BLaER1 treated with 17β-estradiol and CSF1 and Interleukin-3, amounts not matched to agents 10 nM and 100 nM (cell line): Measurements from ENCODE around the gene PLEKHS1.

Experiments
- H3K27ac ChIP-seq, 11 experiments: shearing (Covaris generic); formaldehyde crosslinking; 2 replicates each; pipeline ENCODE4 v1.8.1; 2022
- H3K27me3 ChIP-seq, 11 experiments: shearing (Covaris generic); formaldehyde crosslinking; 2 replicates each; pipeline ENCODE4 v1.8.1; 2022
- H3K36me3 ChIP-seq, 11 experiments: shearing (Covaris generic); formaldehyde crosslinking; 2 replicates each; pipeline ENCODE4 v1.8.1; 2022
- H3K4me1 ChIP-seq, 10 experiments: shearing (Covaris generic); formaldehyde crosslinking; 2 replicates each; pipeline ENCODE4 v1.8.1; 2022
- H3K4me2 ChIP-seq, 11 experiments: shearing (Covaris generic); formaldehyde crosslinking; 2 replicates each; pipeline ENCODE4 v1.8.1; 2022
- H3K4me3 ChIP-seq, 10 experiments: shearing (Covaris generic); formaldehyde crosslinking; 2 replicates each; pipeline ENCODE4 v1.8.1; 2022
- H3K9ac ChIP-seq, 11 experiments: shearing (Covaris generic); formaldehyde crosslinking; 2 replicates each; pipeline ENCODE4 v1.8.1; 2022
- H3K9me3 ChIP-seq, 11 experiments: shearing (Covaris generic); formaldehyde crosslinking; replicated peaks in 1 of 11; 2 replicates each; pipeline ENCODE4 v1.8.1; 2022
- H4K20me1 ChIP-seq, 11 experiments: shearing (Covaris generic); formaldehyde crosslinking; 2 replicates each; pipeline ENCODE4 v1.8.1; 2022
- Cebpa-rat ChIP-seq, 11 experiments: shearing (Covaris generic); IDR thresholded peaks; 2 replicates each; pipeline ENCODE4 v1.8.1; 2022

The PLEKHS1 gene

DNA sequence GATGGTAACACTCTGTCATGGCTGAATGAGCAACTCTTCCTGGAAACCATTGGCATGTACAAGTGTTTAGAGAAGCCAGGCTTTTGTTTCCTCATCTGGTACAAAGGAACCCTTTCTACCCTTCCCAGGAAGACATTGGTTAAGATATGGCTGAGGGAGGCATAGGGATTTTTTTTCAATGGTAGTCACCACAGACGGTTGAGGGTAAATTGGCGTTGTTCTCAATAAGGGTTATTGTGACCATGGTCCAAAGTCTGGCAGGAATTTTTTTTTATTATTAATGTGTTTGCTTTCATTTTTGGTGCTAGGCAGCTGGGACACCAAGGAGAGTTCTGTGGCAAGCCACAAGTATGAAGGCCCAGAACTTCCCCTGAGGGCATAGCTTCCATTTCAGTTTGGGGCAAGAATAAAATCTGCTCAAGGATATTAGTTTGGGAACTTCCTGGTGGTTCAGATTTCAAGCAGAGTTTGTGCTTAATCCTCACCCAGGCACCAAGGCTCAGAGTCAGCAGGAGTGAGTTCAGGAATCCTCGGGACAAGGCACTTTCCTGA lies at the start of gene PLEKHS1:
Gene PLEKHS1, plus strand, starts transcription at position 502 of the 552 bp plus-strand sequence. CDS start 3,596 bp downstream, outside the sequence.
- peak within 1 kb of the TSS in 1 of 11 experiments; percentile 35; a peak in 1 of 22 replicates for H3K27ac ChIP-seq
- no peak within 1 kb of the TSS for H3K9ac ChIP-seq
- no peaks in the 10 kb centered on the region for H3K9me3 ChIP-seq
- H3K4me1 ChIP-seq: peaks cover 0 to 10% (median 8%) of the 10 kb centered on the region in 10 experiments; a peak in 10 of 20 replicates
- H4K20me1 ChIP-seq: no peaks in the 10 kb centered on the region
- H3K36me3 ChIP-seq: no peaks in the 10 kb centered on the region
- H3K4me2 ChIP-seq: peak within 1 kb of the TSS in 7 of 11 experiments; percentile 5 to 33 (median 11); a peak in 12 of 22 replicates
- no peaks in the 10 kb centered on the region for H3K27me3 ChIP-seq
- TF ChIP-seq Cebpa-rat (IDR thresholded peaks at IDR 0.05): no peak
- H3K4me3 ChIP-seq: no peak within 1 kb of the TSS

DNA sequence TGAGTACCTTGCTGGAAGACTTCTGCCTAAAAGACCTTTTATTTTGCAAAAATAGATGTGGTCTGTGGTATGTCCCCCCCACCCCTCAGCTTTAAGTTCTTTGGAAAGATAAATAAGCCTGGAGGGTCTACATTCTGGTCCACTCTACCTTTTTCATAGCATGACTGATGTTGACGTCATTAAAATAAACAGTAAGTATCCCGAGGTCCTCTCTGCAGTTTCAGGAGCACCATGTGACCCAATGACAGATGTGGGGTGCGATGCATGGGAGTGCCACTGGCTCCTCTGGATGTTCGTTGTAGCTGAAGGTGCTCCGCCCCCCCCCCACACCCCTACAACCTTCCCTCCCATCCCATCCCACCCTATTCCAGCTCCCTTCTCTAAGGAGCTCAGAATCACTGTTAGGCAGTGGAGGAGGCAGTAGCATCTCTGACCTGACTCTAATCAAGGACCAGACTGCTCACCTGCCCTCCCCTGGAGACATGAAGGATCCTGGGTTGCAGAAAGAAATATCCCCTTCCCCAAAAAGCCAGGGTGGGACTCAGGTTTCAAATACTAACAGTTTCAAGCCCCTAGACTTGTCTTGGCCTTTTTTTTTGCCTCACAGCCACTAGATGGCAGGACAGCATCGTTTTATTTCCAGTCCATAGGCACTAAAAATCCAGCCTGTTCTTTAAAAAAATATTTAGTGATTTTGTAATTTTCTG lies 46.7 kb upstream of the PLEKHS1 start:
- no peak for TF ChIP-seq Cebpa-rat (IDR thresholded peaks at IDR 0.05)

DNA sequence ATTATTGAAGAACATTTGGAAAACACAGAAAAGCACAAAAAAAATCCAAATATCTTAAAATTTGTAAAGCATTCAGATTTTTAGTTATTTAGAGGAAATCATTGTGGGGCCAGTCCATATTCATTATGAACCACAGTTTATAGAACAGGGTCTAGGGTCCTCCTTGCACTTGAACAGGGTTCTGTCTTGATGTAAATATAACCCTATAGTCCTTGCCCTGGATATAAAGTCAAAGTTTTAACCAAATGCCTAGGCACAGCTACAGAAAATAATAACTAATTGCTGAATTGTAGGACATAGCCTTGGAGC lies 46.2 kb upstream of the PLEKHS1 start:
- Histone ChIP-seq H3K9me3 (no peaks in the 10 kb centered on the region), H3K4me3 (no peak overlapping the region), H3K4me1 (peaks cover 0 to 22% (median 7%) of the 10 kb centered on the region in 10 experiments; a peak in 6 of 20 replicates), H3K27me3 (no peaks in the 10 kb centered on the region), H3K9ac (no peak overlapping the region), H3K36me3 (peaks cover 21 to 67% (median 37%) of the 10 kb centered on the region in 11 experiments; a peak in 21 of 22 replicates), H3K27ac (no peak overlapping the region), H4K20me1 (peaks cover 0 to 41% (median 13%) of the 10 kb centered on the region in 11 experiments; a peak in 15 of 22 replicates), H3K4me2 (no peak overlapping the region)
- TF ChIP-seq Cebpa-rat (IDR thresholded peaks at IDR 0.05): no peak

More for the DNA sequence above, 46.7 kb upstream of the PLEKHS1 start:
- H3K36me3 ChIP-seq: peaks cover 25 to 67% (median 42%) of the 10 kb centered on the region in 11 experiments; a peak in 21 of 22 replicates
- H3K4me2 ChIP-seq: no peak overlapping the region
- no peaks in the 10 kb centered on the region for H3K9me3 ChIP-seq
- no peak overlapping the region for H3K9ac ChIP-seq
- peaks cover 0 to 36% (median 13%) of the 10 kb centered on the region in 11 experiments; a peak in 14 of 22 replicates for H4K20me1 ChIP-seq
- peaks cover 0 to 22% (median 7%) of the 10 kb centered on the region in 10 experiments; a peak in 6 of 20 replicates for H3K4me1 ChIP-seq
- no peak overlapping the region for H3K27ac ChIP-seq
- no peak overlapping the region for H3K4me3 ChIP-seq
- H3K27me3 ChIP-seq: no peaks in the 10 kb centered on the region

DNA sequence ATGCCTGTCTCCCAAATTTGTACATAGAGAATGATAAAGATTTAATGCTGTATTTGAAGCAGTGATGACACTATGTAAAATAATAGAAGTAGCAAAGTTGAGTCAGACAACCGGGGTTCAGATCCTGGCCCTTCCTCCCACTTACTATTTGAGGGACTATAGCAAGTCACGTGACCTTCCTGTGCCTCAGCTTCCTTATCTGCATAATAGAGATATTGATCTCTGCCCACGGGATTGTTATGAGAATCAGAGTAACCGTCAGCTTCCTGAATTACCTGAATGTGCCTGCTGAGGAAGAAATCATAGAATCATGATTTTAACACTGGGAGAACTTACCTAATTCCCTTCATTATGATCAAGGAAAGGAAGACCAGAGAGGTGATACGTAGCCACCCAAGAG lies 44.9 kb upstream of the PLEKHS1 start:
- H4K20me1 ChIP-seq: peaks cover 5 to 54% (median 19%) of the 10 kb centered on the region in 11 experiments; a peak in 16 of 22 replicates
- H3K4me2 ChIP-seq: no peak overlapping the region
- peaks cover 0 to 22% (median 7%) of the 10 kb centered on the region in 10 experiments; a peak in 6 of 20 replicates for H3K4me1 ChIP-seq
- peaks cover 13 to 63% (median 34%) of the 10 kb centered on the region in 11 experiments; a peak in 21 of 22 replicates for H3K36me3 ChIP-seq
- H3K27me3 ChIP-seq: no peaks in the 10 kb centered on the region
- no peak overlapping the region for H3K4me3 ChIP-seq
- no peak overlapping the region for H3K9ac ChIP-seq
- H3K27ac ChIP-seq: no peak overlapping the region
- no peaks in the 10 kb centered on the region for H3K9me3 ChIP-seq
- TF ChIP-seq Cebpa-rat (IDR thresholded peaks at IDR 0.05): no peak

DNA sequence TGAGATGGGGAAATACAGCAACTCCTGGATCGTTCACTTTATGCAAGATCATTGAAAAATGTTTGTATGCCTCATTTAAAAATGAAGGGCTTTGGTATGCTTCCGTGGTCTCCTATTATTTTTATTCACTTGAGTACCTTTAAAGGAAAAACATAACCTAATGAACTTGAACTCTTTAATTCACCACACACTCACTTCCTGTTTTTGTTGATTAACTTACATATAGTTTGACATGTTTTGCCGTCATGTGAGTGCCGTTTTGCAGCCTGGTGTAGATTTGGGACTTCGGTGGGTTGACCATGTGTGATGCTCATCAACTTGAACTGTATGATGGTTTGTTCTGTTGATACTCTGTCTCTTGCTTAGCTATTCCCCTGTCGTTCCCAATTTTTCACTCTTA lies 42.8 kb upstream of the PLEKHS1 start:
- H3K36me3 ChIP-seq: peaks cover 6 to 47% (median 29%) of the 10 kb centered on the region in 11 experiments; a peak in 19 of 22 replicates
- no peak for TF ChIP-seq Cebpa-rat (IDR thresholded peaks at IDR 0.05)
- no peaks in the 10 kb centered on the region for H3K27me3 ChIP-seq
- no peak overlapping the region for H3K9ac ChIP-seq
- no peak overlapping the region for H3K4me3 ChIP-seq
- peaks cover 0 to 22% (median 7%) of the 10 kb centered on the region in 10 experiments; a peak in 6 of 20 replicates for H3K4me1 ChIP-seq
- no peak overlapping the region for H3K27ac ChIP-seq
- no peak overlapping the region for H3K4me2 ChIP-seq
- H3K9me3 ChIP-seq: no peaks in the 10 kb centered on the region
- H4K20me1 ChIP-seq: peaks cover 5 to 73% (median 25%) of the 10 kb centered on the region in 11 experiments; a peak in 16 of 22 replicates

DNA sequence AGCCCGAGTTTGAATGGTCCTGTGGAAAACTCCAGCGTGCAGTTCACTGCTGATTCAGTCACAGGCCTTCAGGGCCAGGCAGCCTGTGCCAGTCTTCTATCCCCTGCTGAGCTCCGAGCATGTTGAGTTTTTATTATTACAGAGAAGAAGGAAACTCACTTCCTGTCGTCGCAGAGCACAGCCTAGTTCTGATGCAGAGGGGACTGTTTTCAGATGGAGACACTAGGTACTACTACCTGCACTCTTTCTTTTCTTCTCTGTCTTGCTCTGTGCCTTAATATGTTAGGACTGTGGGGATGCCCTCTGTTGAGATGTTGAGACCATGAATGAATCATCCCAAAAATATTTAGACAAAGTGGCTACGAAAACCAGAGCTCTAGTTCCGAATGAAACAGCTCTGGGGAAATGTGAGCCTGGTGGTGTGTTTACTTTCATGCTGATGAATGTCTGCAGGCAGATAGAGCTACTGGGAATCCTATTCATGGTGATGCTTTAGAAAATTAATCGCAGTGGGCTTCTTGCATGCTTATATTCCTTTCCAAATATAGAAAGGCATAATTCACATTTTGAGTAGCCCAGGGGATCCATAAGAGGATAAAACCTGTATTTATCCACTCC lies 42.2 kb upstream of the PLEKHS1 start:
- peaks cover 5 to 80% (median 25%) of the 10 kb centered on the region in 11 experiments; a peak in 16 of 22 replicates for H4K20me1 ChIP-seq
- no peaks in the 10 kb centered on the region; a peak in 1 of 22 replicates for H3K9me3 ChIP-seq
- H3K4me2 ChIP-seq: no peak overlapping the region
- TF ChIP-seq Cebpa-rat (IDR thresholded peaks at IDR 0.05): no peak
- H3K4me3 ChIP-seq: no peak overlapping the region
- no peak overlapping the region for H3K27ac ChIP-seq
- peaks cover 10 to 53% (median 29%) of the 10 kb centered on the region in 11 experiments; a peak in 21 of 22 replicates for H3K36me3 ChIP-seq
- peaks cover 0 to 22% (median 7%) of the 10 kb centered on the region in 10 experiments; a peak in 6 of 20 replicates for H3K4me1 ChIP-seq
- H3K9ac ChIP-seq: no peak overlapping the region
- H3K27me3 ChIP-seq: no peaks in the 10 kb centered on the region; a peak in 1 of 22 replicates

DNA sequence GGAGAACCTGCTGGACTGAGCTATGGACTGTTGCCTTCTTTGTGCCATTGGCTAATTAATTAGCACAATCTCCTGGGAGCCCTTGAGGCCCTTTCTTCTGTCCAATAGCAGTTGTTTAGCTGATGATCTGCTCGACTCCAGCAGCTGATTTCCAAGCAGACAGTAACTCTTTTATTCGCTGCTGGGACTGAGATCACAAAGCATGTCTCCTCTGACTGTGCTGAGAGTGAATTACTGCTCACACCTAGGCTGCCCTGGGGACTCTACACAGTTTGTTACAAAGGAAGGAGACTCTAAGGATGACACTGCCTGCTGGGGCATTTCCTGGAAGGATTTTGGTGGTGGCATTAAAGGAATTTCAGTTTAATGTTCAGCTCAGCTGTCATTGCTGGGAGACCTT lies 40.3 kb upstream of the PLEKHS1 start:
- Histone ChIP-seq H3K9me3 (peaks cover 0 to 12% (median 0%) of the 10 kb centered on the region in 11 experiments; a peak in 4 of 22 replicates), H3K4me3 (no peak overlapping the region), H3K4me2 (no peak overlapping the region), H4K20me1 (peaks cover 5 to 90% (median 33%) of the 10 kb centered on the region in 11 experiments; a peak in 17 of 22 replicates), H3K4me1 (peaks cover 6 to 22% (median 12%) of the 10 kb centered on the region in 10 experiments; a peak in 17 of 20 replicates), H3K27me3 (peaks cover 0 to 3% (median 0%) of the 10 kb centered on the region in 11 experiments; a peak in 2 of 22 replicates), H3K27ac (no peak overlapping the region), H3K9ac (no peak overlapping the region), H3K36me3 (peaks cover 18 to 65% (median 39%) of the 10 kb centered on the region in 11 experiments; a peak in 21 of 22 replicates)
- TF ChIP-seq Cebpa-rat (IDR thresholded peaks at IDR 0.05): no peak

DNA sequence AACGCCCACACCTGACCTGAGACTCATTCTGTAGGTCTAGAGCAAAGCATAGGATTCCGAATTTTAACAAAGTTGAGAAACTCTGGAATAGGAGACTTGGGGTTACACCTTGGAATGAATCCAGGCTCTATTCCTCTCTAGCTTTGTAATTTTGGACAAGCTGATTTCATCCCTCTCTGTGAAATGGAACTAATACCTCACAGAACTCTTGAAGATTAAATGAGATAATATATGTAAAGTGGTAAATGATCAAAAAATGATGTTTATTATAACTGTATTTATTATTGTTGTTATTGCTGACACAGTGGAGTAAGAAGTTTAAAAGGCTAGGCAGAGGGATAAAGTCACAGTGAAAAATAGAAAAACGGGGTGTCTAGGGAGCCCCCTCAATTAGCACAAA lies 39.5 kb upstream of the PLEKHS1 start:
- peaks cover 3 to 96% (median 28%) of the 10 kb centered on the region in 11 experiments; a peak in 17 of 22 replicates for H4K20me1 ChIP-seq

More for the DNA sequence above, 39.5 kb upstream of the PLEKHS1 start:
- Histone ChIP-seq H3K27me3 (peaks cover 0 to 3% (median 0%) of the 10 kb centered on the region in 11 experiments; a peak in 2 of 22 replicates), H3K4me1 (peaks cover 10 to 24% (median 19%) of the 10 kb centered on the region in 10 experiments; a peak in 17 of 20 replicates), H3K27ac (no peak overlapping the region), H3K4me2 (no peak overlapping the region), H3K4me3 (no peak overlapping the region), H3K9ac (no peak overlapping the region), H3K36me3 (peaks cover 22 to 62% (median 39%) of the 10 kb centered on the region in 11 experiments), H3K9me3 (peaks cover 0 to 13% (median 0%) of the 10 kb centered on the region in 11 experiments; a peak in 4 of 22 replicates)
- no peak for TF ChIP-seq Cebpa-rat (IDR thresholded peaks at IDR 0.05)
